ENCODE data around the gene RIPK4. TPM values are rescaled to one million over a fixed set of nuclear protein-coding genes. Genes with fewer than 3 reads are reported as not detected.

Gene RIPK4
- total RNA-seq, 1 donor from 2014 or later = 2.9 TPM

DNA sequence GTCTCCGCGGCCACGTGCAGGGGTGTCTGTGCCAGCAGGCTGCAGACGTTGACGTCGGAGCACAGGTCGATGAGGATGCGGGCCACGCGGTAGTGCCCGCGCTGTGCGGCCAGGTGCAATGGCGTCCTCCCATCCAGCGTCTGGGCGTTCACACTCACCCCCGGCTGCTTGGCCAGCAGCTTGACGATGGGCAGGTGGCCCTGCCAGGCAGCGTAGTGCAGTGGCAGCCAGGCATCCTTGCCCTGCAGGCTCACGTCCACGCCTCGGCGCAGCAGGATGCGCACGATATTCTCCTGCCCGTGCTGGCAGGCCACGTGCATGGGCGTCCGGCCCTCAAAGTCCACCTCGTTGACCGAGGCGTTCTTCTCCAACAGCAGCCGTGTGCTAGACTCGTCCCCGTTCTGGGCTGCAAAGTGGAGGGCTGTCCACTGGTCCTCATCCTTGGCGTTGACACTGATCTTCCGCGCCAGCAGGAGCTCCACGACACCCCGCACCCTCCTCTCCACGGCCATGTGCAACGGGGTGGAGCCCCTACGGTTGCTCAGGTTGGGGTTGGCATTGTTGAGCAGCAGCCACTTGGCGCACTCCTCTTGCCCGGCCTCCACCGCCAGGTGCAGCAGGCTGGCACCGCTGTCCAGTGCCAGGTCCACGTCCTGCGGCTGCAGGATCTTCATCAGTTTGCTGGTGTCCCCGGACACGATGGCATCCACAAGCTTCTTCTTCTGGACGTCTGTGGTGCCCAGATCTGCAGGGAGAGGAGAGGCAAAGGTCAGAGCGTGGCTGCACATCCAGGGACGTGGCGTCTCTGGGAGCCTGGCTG lies 25.4 kb downstream of the RIPK4 start:
- Mint-ChIP-seq H3K36me3 (ENCODE audit: unreplicated experiment) (peaks cover 34% of the 10 kb centered on the region), H3K4me1 (ENCODE audit: low read depth, unreplicated experiment) (peaks cover 3% of the 10 kb centered on the region)

DNA sequence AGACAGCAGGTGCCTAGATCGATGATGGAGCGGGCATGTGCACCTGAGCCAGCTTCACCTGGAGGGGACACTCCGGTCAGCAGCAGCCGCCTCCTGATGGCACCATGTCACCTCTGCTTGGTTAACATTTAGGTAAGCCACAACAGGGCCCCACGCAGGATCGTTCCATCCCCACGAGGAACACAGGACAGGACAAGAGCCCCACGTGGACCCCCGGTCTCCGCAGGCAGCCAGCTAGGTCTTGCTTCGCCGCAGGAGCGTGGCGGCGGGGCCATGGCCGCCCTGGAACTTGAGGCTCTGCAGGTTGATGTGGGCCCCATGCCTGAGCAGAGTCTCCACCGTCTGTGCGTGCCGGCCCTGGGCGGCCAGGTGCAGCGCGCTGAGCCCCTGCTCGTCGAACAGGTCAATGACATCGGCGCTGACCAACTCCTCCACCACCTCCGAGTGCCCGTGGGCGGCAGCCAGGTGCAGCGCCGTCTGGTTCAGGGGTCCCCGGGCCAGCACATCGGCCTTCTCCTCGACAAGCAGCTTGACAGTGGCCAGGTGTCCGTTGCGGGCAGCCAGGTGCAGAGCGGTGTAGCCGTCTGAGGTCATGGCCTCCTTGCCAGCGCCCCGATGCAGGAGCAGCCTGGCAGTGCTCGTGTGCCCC lies 26.1 kb downstream of the RIPK4 start:
- TF ChIP-seq, protein P1, sequence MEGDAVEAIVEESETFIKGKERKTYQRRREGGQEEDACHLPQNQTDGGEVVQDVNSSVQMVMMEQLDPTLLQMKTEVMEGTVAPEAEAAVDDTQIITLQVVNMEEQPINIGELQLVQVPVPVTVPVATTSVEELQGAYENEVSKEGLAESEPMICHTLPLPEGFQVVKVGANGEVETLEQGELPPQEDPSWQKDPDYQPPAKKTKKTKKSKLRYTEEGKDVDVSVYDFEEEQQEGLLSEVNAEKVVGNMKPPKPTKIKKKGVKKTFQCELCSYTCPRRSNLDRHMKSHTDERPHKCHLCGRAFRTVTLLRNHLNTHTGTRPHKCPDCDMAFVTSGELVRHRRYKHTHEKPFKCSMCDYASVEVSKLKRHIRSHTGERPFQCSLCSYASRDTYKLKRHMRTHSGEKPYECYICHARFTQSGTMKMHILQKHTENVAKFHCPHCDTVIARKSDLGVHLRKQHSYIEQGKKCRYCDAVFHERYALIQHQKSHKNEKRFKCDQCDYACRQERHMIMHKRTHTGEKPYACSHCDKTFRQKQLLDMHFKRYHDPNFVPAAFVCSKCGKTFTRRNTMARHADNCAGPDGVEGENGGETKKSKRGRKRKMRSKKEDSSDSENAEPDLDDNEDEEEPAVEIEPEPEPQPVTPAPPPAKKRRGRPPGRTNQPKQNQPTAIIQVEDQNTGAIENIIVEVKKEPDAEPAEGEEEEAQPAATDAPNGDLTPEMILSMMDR (IDR thresholded peaks at IDR 0.05; ENCODE audit: partially characterized antibody, unreplicated experiment) = no peak
- H3K9me3 Mint-ChIP-seq (ENCODE audit: unreplicated experiment) = peaks cover 4% of the 10 kb centered on the region
- H3K27me3 Mint-ChIP-seq (ENCODE audit: unreplicated experiment) = peaks cover 16% of the 10 kb centered on the region
- no peak overlapping the region for H3K4me3 Mint-ChIP-seq (ENCODE audit: unreplicated experiment)
- no peak for DNase-seq
- H3K27ac Mint-ChIP-seq (ENCODE audit: unreplicated experiment) = no peak overlapping the region
- peaks cover 41% of the 10 kb centered on the region for H3K36me3 Mint-ChIP-seq (ENCODE audit: unreplicated experiment)
- peaks cover 3% of the 10 kb centered on the region for H3K4me1 Mint-ChIP-seq (ENCODE audit: low read depth, unreplicated experiment)

More for the DNA sequence above, 25.4 kb downstream of the RIPK4 start:
- TF ChIP-seq, protein P1 (IDR thresholded peaks at IDR 0.05; ENCODE audit: partially characterized antibody, unreplicated experiment) = no peak
- no peak for DNase-seq
- H3K4me3 Mint-ChIP-seq (ENCODE audit: unreplicated experiment) = no peak overlapping the region
- H3K27ac Mint-ChIP-seq (ENCODE audit: unreplicated experiment) = no peak overlapping the region
- H3K9me3 Mint-ChIP-seq (ENCODE audit: unreplicated experiment) = peaks cover 5% of the 10 kb centered on the region
- peaks cover 11% of the 10 kb centered on the region for H3K27me3 Mint-ChIP-seq (ENCODE audit: unreplicated experiment)

DNA sequence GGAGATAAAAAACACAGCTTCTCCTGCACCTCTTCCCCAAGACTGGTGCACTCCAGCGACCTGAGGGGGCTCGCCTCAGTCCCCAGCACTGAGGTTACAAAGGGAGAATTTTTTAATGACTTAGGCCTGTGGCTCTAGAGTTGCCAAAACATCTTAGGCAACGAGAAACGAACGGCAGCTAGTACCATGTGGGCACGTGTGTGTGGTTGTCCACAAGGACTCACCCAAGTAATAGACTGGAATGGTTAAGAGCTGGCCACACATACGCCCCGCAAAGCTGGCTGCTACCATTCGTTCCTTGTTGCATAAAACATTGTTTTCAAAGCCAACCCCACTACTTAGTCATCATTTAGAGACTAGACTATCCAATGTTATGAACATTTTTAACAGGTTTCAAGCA lies 26.9 kb downstream of the RIPK4 start:
- no peak for DNase-seq
- Mint-ChIP-seq H3K4me3 (ENCODE audit: unreplicated experiment) (no peak overlapping the region), H3K27ac (ENCODE audit: unreplicated experiment) (no peak overlapping the region), H3K4me1 (ENCODE audit: low read depth, unreplicated experiment) (peaks cover 3% of the 10 kb centered on the region), H3K9me3 (ENCODE audit: unreplicated experiment) (no peaks in the 10 kb centered on the region), H3K27me3 (ENCODE audit: unreplicated experiment) (peaks cover 14% of the 10 kb centered on the region), H3K36me3 (ENCODE audit: unreplicated experiment) (peaks cover 46% of the 10 kb centered on the region)
- TF ChIP-seq, protein P1 (IDR thresholded peaks at IDR 0.05; ENCODE audit: partially characterized antibody, unreplicated experiment) = no peak

DNA sequence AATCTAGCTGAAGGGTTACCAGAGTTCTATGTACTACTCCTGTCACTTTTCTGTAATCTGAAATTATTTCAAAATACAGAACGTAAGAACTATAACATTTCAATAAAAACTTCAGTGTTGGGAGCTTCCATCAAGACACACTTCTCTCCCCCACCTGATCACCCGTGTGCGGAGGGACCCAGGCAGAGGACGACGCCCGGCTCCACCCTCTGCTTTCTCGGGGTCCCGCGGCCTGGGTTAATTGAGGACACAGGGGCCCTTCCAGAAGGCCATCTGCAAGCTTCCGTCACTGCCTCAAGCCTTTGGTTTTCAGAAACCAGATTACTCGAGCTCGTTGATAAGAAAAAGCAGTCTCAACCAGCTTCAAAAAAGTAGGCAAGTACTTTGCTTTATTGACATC lies 27.8 kb downstream of the RIPK4 start:
- Mint-ChIP-seq H3K9me3 (ENCODE audit: unreplicated experiment) (no peaks in the 10 kb centered on the region), H3K4me1 (ENCODE audit: low read depth, unreplicated experiment) (no peaks in the 10 kb centered on the region), H3K27me3 (ENCODE audit: unreplicated experiment) (peaks cover 8% of the 10 kb centered on the region), H3K36me3 (ENCODE audit: unreplicated experiment) (peaks cover 50% of the 10 kb centered on the region), H3K4me3 (ENCODE audit: unreplicated experiment) (no peak overlapping the region), H3K27ac (ENCODE audit: unreplicated experiment) (no peak overlapping the region)
- no peak for DNase-seq
- TF ChIP-seq, protein P1 (IDR thresholded peaks at IDR 0.05; ENCODE audit: partially characterized antibody, unreplicated experiment) = no peak

Data from glutamatergic neuron (in vitro differentiated cells).